GM23338 (cell line): ENCODE measurements around the gene ZDHHC3. TPM values are rescaled to one million over a fixed set of nuclear protein-coding genes. Genes with fewer than 3 reads are reported as not detected.

Experiments used
- ATAC-seq: fragments of 200-7000 bp; cut with Tn5 transposase; 3 replicates; pipeline ENCODE4 v1.9.1; 2020
- DNase-seq: peaks from one replicate; pipeline ENCODE4 v3.0.0-alpha.2; 2015; ENCODE audit warnings: low spot score
- H2AFZ ChIP-seq: fragments of 200-600 bp; sonication (generic); 2 replicates; pipeline ENCODE4 v1.8.0; 2016; ENCODE audit warnings: antibody characterized with exemption, mild to moderate bottlenecking, moderate library complexity
- H3F3A ChIP-seq: fragments of 200-600 bp; sonication (generic); replicated peaks from 2 replicates; pipeline ENCODE4 v1.8.0; 2017; ENCODE audit warnings: antibody characterized with exemption, mixed run types, low read depth
- H3K27ac ChIP-seq: fragments of 200-600 bp; sonication (generic); 2 replicates; pipeline ENCODE4 v1.6.1; 2016; ENCODE audit warnings: low read depth
- H3K27me3 ChIP-seq: fragments of 200-600 bp; sonication (generic); 2 replicates; pipeline ENCODE4 v1.8.0; 2016; ENCODE audit warnings: mild to moderate bottlenecking, mixed run types, moderate library complexity; ENCODE audit not compliant: insufficient read depth
- H3K36me3 ChIP-seq: fragments of 200-600 bp; sonication (generic); 2 replicates; pipeline ENCODE4 v1.8.0; 2016; ENCODE audit warnings: mild to moderate bottlenecking; ENCODE audit not compliant: insufficient read depth
- H3K4me1 ChIP-seq: fragments of 200-600 bp; sonication (generic); 2 replicates; pipeline ENCODE4 v1.8.0; 2016; ENCODE audit warnings: mild to moderate bottlenecking, moderate library complexity; ENCODE audit not compliant: insufficient read depth
- H3K4me2 ChIP-seq: fragments of 200-600 bp; sonication (generic); 2 replicates; pipeline ENCODE4 v1.7.1; 2017; ENCODE audit warnings: mixed run types
- H3K4me3 ChIP-seq: fragments of 200-600 bp; sonication (generic); 2 replicates; pipeline ENCODE4 v1.6.1; 2016; ENCODE audit warnings: mixed run types
- H3K79me2 ChIP-seq: fragments of 200-600 bp; sonication (generic); replicated peaks from 2 replicates; pipeline ENCODE4 v1.8.0; 2017; ENCODE audit warnings: mild to moderate bottlenecking; ENCODE audit not compliant: insufficient read depth
- H3K9me2 ChIP-seq: fragments of 200-600 bp; sonication (generic); 2 replicates; pipeline ENCODE4 v1.8.0; 2017; ENCODE audit not compliant: insufficient read depth
- H4K20me1 ChIP-seq: fragments of 200-600 bp; sonication (generic); replicated peaks from 2 replicates; pipeline ENCODE4 v1.8.0; 2017; ENCODE audit warnings: mild to moderate bottlenecking; ENCODE audit not compliant: insufficient read depth
- H3K27ac Mint-ChIP-seq: 2 replicates; pipeline ENCODE4 v1.8.0; 2020; ENCODE audit warnings: inconsistent platforms, mild to moderate bottlenecking, moderate library complexity, mixed read lengths
- H3K27me3 Mint-ChIP-seq: 3 replicates; pipeline ENCODE4 v1.8.0; 2022; ENCODE audit warnings: low read depth, mild to moderate bottlenecking, moderate library complexity, mixed read lengths, inconsistent platforms; ENCODE audit not compliant: insufficient read depth, poor library complexity
- H3K36me3 Mint-ChIP-seq: 3 replicates; pipeline ENCODE4 v1.8.0; 2021; ENCODE audit warnings: low read depth, mild to moderate bottlenecking, inconsistent platforms, moderate library complexity, mixed read lengths
- H3K4me1 Mint-ChIP-seq: 3 replicates; pipeline ENCODE4 v1.8.0; 2020; ENCODE audit warnings: mild to moderate bottlenecking, inconsistent platforms, mixed read lengths
- H3K4me3 Mint-ChIP-seq: 3 replicates; pipeline ENCODE4 v1.8.0; 2021; ENCODE audit warnings: moderate library complexity, mild to moderate bottlenecking, inconsistent platforms, mixed read lengths
- H3K9me3 Mint-ChIP-seq: 3 replicates; pipeline ENCODE4 v1.8.0; 2020; ENCODE audit warnings: moderate library complexity, mild to moderate bottlenecking, inconsistent platforms, mixed read lengths
- CREB1 ChIP-seq: fragments of 250-450 bp; sonication (Bioruptor Pico); IDR thresholded peaks from 2 replicates; pipeline ENCODE4 v1.5.0; 2020; ENCODE audit warnings: low read depth, mild to moderate bottlenecking, moderate library complexity
- EZH2 ChIP-seq: fragments of 200-600 bp; sonication (generic); IDR thresholded peaks from one replicate; pipeline ENCODE4 v1.8.0; 2017; ENCODE audit warnings: antibody characterized with exemption, mild to moderate bottlenecking, low read depth; ENCODE audit not compliant: unreplicated experiment
- JUNB ChIP-seq: IDR thresholded peaks from one replicate; pipeline ENCODE4 v1.6.1; 2016; ENCODE audit warnings: antibody characterized with exemption; ENCODE audit not compliant: unreplicated experiment
- NANOG ChIP-seq: IDR thresholded peaks from 2 replicates; pipeline ENCODE4 v1.6.1; 2016; ENCODE audit warnings: antibody characterized with exemption, borderline replicate concordance
- ZNF114 ChIP-seq: fragments of 250-450 bp; sonication (Bioruptor Pico); IDR thresholded peaks from 2 replicates; pipeline ENCODE4 v1.5.0; 2020; ENCODE audit warnings: mild to moderate bottlenecking, moderate library complexity
- ZNF331 ChIP-seq: fragments of 250-450 bp; sonication (Bioruptor Pico); IDR thresholded peaks from 2 replicates; pipeline ENCODE4 v1.5.0; 2020; ENCODE audit warnings: low read depth, mild to moderate bottlenecking, moderate library complexity
- polyA plus RNA-seq: library from polyadenylated mRNA; unstranded; fragments of >200 nt; fragmentation: Nextera tagmentation; extraction: Ambion mirVana; gene quantifications from 2 replicates; pipeline ENCODE4 v1.2.1, GENCODE V29; 2016
- total RNA-seq: library from RNA; depleted of rRNA; stranded (reverse); fragments of >200 nt; shearing (Covaris generic); gene quantifications from 2 replicates; pipeline ENCODE4 v1.2.3, GENCODE V29; 2014
- TF ChIP-seq, protein P1 (sequence below), 2 experiments: fragments of 200-600 bp in 1 of 2; sonication (generic) in 1 of 2; conservative IDR thresholded peaks; 2 replicates each; pipeline versions ENCODE4 v1.5.1 to v1.6.1; 2016 to 2017; ENCODE audit warnings: antibody characterized with exemption in 2 of 2, low read depth in 2 of 2, mild to moderate bottlenecking in 2 of 2, moderate library complexity in 1 of 2
- TF ChIP-seq, protein P2 (sequence below): IDR thresholded peaks from 2 replicates; pipeline ENCODE4 v1.6.1; 2016; ENCODE audit warnings: antibody characterized with exemption

Gene ZDHHC3
- total and polyA plus RNA-seq, 2 experiments from 2014 or later: 28.9 to 84.2 TPM

DNA sequence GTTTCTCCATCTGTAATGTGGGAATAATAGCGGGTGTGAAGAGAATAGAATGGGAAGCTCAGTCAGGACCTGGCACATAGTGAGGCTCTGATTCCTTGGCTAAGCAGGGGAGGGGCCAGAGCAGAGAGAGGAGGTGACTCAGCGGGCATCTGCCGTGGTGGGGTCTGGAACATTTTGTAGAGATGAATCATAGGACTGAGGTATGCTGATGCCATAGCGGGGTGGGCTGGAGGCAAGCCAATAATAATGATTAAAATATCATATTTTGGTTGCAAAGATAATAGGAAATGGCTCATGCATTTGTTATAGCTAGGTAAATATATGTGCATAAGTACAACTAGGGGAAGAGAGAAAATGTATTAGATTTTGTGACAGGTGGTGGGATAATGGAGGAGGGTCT is 90.4 kb downstream of the ZDHHC3 start (continued):
- TF ChIP-seq CREB1 (CRISPR knock-in tag) (no peak), ZNF331 (no peak), ZNF114 (no peak), JUNB (no peak), NANOG (no peak)

DNA sequence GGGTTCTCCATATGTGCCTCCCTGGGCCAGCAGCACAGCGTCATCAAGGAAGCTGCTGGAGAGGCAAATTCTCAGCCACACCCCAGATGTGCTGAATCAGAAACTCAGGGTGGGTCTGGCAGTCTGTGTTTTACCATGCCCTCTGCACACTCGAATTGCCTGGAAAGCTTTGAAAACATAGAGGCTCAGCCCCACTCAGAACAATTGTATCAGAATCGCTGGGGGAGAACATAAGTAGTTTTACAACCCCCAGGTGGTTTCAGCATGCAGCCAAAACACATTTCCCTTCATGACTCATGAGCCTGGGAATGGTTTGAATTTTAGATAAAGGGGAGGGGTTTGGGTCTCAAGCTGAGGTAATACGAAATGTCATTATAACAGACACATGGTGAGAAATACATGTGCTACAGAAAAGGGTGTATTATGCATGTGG is 92.0 kb downstream of the ZDHHC3 start:
- H3K27ac ChIP-seq: no peak overlapping the region
- no peaks in the 10 kb centered on the region for H3K36me3 ChIP-seq
- no peaks in the 10 kb centered on the region for H3F3A ChIP-seq
- Mint-ChIP-seq H3K27ac (no peak overlapping the region), H3K4me3 (no peak overlapping the region), H3K27me3 (peaks cover 2% of the 10 kb centered on the region), H3K4me1 (peaks cover 22% of the 10 kb centered on the region), H3K9me3 (peaks cover 9% of the 10 kb centered on the region; the same call in 2 of the 3 replicates), H3K36me3 (no peaks in the 10 kb centered on the region)
- H3K79me2 ChIP-seq: no peaks in the 10 kb centered on the region
- DNase-seq (no peak), ATAC-seq (no peak)
- no peak overlapping the region for H3K4me3 ChIP-seq
- no peaks in the 10 kb centered on the region for H4K20me1 ChIP-seq
- H3K4me2 ChIP-seq: no peak overlapping the region
- no peak for TF ChIP-seq EZH2
- no peaks in the 10 kb centered on the region for H3K27me3 ChIP-seq
- H3K9me2 ChIP-seq: peaks cover 10% of the 10 kb centered on the region
- H3K4me1 ChIP-seq: peaks cover 9% of the 10 kb centered on the region
- no peak overlapping the region for H2AFZ ChIP-seq

DNA sequence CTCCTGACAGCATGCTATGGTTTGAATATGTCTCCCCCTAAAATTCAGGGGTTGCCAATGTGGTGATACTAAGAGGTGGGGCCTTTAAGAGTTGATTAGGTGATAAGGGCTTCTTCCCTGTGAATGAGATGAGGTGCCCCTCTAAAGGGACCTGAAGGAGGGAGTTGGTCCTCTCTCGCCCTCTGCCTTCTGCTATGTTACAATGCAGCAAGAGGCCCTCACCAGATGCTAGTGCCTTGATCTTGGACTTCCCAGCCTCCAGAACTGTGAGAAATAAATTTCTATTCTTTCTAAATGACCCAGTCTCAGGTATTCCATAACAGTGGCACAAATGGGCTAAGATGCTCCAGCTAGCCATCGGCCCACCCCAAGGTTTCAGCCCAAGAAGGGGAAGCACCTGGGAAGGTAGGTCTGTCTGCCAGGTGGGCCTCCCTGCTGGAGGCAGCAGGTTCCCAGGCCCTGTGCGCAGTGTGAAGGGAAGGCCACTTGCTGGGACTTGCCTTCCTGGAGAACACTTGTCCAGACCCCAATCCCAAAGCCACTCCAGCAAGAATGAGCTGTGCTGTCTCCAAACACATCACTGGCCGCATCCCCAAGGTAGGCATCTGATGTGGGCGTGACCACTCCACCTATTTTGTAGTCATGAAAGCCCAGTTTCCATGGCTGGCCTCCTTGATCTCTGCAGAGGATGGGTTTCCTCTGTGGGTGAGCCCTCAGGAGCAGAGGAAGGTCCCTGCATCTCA is 92.6 kb downstream of the ZDHHC3 start:
- no peak for TF ChIP-seq CREB1 (CRISPR knock-in tag)
- TF ChIP-seq, protein P1, sequence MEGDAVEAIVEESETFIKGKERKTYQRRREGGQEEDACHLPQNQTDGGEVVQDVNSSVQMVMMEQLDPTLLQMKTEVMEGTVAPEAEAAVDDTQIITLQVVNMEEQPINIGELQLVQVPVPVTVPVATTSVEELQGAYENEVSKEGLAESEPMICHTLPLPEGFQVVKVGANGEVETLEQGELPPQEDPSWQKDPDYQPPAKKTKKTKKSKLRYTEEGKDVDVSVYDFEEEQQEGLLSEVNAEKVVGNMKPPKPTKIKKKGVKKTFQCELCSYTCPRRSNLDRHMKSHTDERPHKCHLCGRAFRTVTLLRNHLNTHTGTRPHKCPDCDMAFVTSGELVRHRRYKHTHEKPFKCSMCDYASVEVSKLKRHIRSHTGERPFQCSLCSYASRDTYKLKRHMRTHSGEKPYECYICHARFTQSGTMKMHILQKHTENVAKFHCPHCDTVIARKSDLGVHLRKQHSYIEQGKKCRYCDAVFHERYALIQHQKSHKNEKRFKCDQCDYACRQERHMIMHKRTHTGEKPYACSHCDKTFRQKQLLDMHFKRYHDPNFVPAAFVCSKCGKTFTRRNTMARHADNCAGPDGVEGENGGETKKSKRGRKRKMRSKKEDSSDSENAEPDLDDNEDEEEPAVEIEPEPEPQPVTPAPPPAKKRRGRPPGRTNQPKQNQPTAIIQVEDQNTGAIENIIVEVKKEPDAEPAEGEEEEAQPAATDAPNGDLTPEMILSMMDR (conservative IDR thresholded peaks at IDR 0.05; ENCODE audit: low read depth in 2 of 2): peak; percentile 23 to 51; a peak in 3 of 4 replicates
- TF ChIP-seq EZH2: no peak
- TF ChIP-seq, protein P2, sequence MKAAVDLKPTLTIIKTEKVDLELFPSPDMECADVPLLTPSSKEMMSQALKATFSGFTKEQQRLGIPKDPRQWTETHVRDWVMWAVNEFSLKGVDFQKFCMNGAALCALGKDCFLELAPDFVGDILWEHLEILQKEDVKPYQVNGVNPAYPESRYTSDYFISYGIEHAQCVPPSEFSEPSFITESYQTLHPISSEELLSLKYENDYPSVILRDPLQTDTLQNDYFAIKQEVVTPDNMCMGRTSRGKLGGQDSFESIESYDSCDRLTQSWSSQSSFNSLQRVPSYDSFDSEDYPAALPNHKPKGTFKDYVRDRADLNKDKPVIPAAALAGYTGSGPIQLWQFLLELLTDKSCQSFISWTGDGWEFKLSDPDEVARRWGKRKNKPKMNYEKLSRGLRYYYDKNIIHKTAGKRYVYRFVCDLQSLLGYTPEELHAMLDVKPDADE: no peak
- Mint-ChIP-seq H3K27me3 (no peaks in the 10 kb centered on the region), H3K4me1 (peaks cover 16% of the 10 kb centered on the region), H3K27ac (no peak overlapping the region), H3K36me3 (no peaks in the 10 kb centered on the region), H3K9me3 (peaks cover 9% of the 10 kb centered on the region; the same call in 2 of the 3 replicates), H3K4me3 (no peak overlapping the region)
- Histone ChIP-seq H4K20me1 (no peaks in the 10 kb centered on the region), H3K4me1 (peaks cover 4% of the 10 kb centered on the region), H3K27me3 (no peaks in the 10 kb centered on the region), H3K4me2 (no peak overlapping the region), H3K4me3 (no peak overlapping the region), H2AFZ (no peak overlapping the region), H3K9me2 (peaks cover 7% of the 10 kb centered on the region), H3K27ac (no peak overlapping the region), H3F3A (no peaks in the 10 kb centered on the region), H3K79me2 (no peaks in the 10 kb centered on the region), H3K36me3 (no peaks in the 10 kb centered on the region)
- DNase-seq (peak; percentile 26), ATAC-seq (peak; percentile 38; the same call in 2 of the 3 replicates)
